ENCODE results near the gene AGPS. TPM values are rescaled to one million over a fixed set of nuclear protein-coding genes. Genes with fewer than 3 reads are reported as not detected.

The AGPS gene
- total and polyA plus RNA-seq, 8 donors: 25.0 to 50.2 (median 30.1) TPM

DNA sequence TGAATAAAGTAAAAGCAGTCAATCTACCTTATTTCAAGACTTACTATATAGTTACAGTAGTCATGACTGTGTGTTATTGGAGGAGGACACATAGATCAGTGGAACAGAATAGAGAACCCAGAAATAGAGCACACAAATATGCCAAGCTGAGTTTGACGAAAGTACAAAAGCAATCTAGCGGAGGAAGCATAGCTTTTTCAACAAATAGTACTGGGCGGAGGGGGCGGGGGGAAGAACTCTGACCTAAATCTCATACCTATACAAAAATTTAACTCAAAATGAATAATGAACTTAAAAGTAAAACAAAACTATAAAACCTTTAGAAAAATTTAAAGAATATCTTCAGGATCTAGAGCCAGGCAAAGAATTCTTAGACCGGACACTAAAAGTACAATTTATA lies 139.1 kb downstream of the AGPS start:
- intact Hi-C loops (cut with DNase I): no loop called here
- ATAC-seq (no peak), DNase-seq (no peak)
- Histone ChIP-seq H3K27me3 (no peaks in the 10 kb centered on the region), H3K9me3 (no peaks in the 10 kb centered on the region), H3K4me3 (no peak overlapping the region), H3K4me1 (no peaks in the 10 kb centered on the region), H3K36me3 (peaks cover 0 to 7% of the 10 kb centered on the region in 2 donors), H3K27ac (no peak overlapping the region)
- TF ChIP-seq, protein P1, sequence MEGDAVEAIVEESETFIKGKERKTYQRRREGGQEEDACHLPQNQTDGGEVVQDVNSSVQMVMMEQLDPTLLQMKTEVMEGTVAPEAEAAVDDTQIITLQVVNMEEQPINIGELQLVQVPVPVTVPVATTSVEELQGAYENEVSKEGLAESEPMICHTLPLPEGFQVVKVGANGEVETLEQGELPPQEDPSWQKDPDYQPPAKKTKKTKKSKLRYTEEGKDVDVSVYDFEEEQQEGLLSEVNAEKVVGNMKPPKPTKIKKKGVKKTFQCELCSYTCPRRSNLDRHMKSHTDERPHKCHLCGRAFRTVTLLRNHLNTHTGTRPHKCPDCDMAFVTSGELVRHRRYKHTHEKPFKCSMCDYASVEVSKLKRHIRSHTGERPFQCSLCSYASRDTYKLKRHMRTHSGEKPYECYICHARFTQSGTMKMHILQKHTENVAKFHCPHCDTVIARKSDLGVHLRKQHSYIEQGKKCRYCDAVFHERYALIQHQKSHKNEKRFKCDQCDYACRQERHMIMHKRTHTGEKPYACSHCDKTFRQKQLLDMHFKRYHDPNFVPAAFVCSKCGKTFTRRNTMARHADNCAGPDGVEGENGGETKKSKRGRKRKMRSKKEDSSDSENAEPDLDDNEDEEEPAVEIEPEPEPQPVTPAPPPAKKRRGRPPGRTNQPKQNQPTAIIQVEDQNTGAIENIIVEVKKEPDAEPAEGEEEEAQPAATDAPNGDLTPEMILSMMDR (IDR thresholded peaks at IDR 0.05): no peak

DNA sequence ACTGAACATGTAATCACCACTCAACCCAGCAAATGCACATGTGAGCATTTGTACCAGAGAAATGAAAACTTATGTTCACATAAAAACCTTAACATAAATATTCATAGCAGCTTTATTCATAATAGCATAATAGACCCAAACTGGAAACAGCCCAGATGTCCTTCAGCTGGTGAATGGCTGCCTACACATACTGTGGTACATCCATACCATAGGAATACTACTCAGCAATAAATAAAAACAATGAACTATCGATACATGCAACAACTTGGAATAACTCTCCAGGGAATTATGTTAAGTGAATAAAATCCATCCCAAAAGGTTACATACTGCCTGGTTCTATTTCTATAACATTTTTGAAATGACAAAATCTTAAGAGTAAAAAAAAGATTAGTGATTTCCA lies 140.0 kb downstream of the AGPS start:
- Histone ChIP-seq H3K4me3 (no peak overlapping the region), H3K9me3 (no peaks in the 10 kb centered on the region), H3K27ac (no peak overlapping the region), H3K4me1 (no peaks in the 10 kb centered on the region), H3K27me3 (no peaks in the 10 kb centered on the region), H3K36me3 (peaks cover 0 to 7% of the 10 kb centered on the region in 2 donors)
- intact Hi-C loops (cut with DNase I): no loop called here
- TF ChIP-seq, protein P1 (IDR thresholded peaks at IDR 0.05): no peak
- ATAC-seq: no peak
- DNase-seq: no peak

DNA sequence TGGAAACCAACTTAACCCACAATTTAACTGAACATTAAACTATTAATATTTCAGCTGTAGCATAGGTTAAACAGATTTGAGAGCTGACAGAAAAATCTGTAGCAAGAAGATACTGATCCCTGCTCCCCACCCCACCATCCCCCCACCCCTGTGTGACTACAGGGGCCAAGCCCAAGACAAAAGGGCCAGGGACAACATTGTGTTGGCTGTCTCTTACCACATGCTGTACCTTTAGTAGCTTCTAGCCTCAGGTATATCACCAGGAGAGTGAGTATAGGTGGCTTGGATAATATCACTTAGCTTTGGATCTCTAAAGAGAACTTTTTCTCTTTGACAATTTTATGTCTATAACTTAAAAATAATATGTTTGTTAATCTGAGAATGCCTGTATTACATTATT lies 140.7 kb downstream of the AGPS start:
- Histone ChIP-seq H3K4me1 (no peaks in the 10 kb centered on the region), H3K27ac (no peak overlapping the region), H3K4me3 (no peak overlapping the region), H3K27me3 (no peaks in the 10 kb centered on the region), H3K9me3 (no peaks in the 10 kb centered on the region), H3K36me3 (peaks cover 0 to 5% of the 10 kb centered on the region in 2 donors)
- ATAC-seq (no peak), DNase-seq (no peak)
- TF ChIP-seq, protein P1 (IDR thresholded peaks at IDR 0.05): no peak
- intact Hi-C loops (cut with DNase I): no loop called here

DNA sequence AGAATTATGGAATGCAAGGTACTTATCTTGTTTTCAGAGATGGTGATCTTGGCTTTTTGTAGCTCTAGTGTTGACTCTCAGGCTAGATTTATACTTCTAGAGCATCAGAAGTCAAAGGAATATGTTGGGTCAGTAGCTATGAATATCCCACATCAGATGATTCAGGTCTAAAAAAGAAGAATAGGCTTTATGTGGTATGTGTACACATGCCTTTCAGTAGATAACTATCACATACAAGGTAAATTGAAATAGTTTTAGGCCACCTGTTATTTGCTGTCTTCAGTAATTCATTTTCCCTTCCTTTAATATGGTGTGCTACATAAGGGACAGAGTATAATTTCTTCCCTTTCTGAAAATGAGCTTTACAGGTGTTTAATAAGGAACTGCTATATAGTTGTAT lies 142.4 kb downstream of the AGPS start:
- DNase-seq: no peak
- peaks cover 0 to 4% of the 10 kb centered on the region in 2 donors for H3K36me3 ChIP-seq
- H3K4me1 ChIP-seq: no peaks in the 10 kb centered on the region
- ATAC-seq: no peak
- H3K4me3 ChIP-seq: no peak overlapping the region
- H3K27me3 ChIP-seq: no peaks in the 10 kb centered on the region
- no peaks in the 10 kb centered on the region for H3K9me3 ChIP-seq
- intact Hi-C loops (cut with DNase I): no loop called here
- TF ChIP-seq, protein P1 (IDR thresholded peaks at IDR 0.05): no peak
- no peak overlapping the region for H3K27ac ChIP-seq

DNA sequence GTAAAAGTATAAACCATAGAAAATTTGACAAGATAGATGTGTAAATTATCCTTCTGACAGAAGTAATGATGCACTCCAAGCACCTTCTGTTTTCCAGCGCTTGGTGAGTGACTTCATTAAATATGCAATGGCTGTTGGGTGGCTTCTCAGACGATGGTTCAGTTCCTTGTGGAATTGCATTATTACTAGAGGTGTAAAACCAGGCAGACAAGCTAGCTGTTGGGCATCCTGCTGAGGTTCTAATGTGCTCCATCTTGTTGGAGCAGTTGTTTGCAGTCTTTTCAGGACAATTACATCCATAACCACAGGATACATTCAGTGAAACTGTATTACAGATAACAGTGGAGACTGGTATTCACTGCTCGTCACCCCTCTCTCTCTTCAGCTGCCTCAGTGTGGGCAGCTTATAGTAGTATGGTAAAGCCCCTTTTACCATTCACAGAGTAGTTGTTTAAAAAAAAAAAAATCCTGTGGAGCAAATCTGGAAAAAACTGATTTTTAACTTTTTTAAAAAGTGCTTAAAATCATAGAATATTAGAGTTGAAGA lies 143.5 kb downstream of the AGPS start:
- Histone ChIP-seq H3K27me3 (no peaks in the 10 kb centered on the region), H3K4me3 (no peak overlapping the region), H3K4me1 (no peaks in the 10 kb centered on the region), H3K27ac (no peak overlapping the region), H3K9me3 (no peaks in the 10 kb centered on the region), H3K36me3 (peaks cover 0 to 4% of the 10 kb centered on the region in 2 donors)
- no peak for DNase-seq
- TF ChIP-seq, protein P1 (IDR thresholded peaks at IDR 0.05): no peak
- intact Hi-C loops (cut with DNase I): no loop called here
- no peak for ATAC-seq

Data from left lung (tissue), 10 donors.